SH-SY5Y (cell line): ENCODE measurements around the gene CTNND2.

Experiments
- GATA2 ChIP-seq: IDR thresholded peaks from 2 replicates; pipeline ENCODE4 v1.6.1; 2011; ENCODE audit warnings: mild to moderate bottlenecking, low read depth, low read length
- GATA3 ChIP-seq: IDR thresholded peaks from 2 replicates; pipeline ENCODE4 v1.6.1; 2011; ENCODE audit warnings: low read depth, mild to moderate bottlenecking, low read length, moderate library complexity

CTNND2 gene

DNA sequence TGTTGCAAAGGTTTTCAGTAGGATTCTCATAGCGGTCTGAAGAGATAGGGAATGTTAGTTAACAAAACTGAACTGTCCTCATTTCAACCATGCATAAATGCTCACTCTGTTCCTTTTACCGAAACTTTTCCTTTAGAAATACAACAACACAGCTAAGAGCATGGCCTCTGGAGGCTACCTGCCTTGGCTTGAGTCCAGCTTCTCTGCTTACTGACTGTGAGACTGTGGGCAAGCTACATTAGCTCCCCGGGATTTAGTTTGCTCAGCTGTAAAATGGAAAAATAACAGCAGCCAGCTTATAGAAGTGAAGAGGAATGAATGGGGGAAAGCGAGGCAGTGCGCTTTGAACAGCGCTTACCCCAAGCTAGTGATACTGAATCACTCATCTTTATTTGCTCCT is 635.4 kb downstream of the CTNND2 start:
- TF ChIP-seq GATA3 = no peak
- TF ChIP-seq GATA2 = no peak

DNA sequence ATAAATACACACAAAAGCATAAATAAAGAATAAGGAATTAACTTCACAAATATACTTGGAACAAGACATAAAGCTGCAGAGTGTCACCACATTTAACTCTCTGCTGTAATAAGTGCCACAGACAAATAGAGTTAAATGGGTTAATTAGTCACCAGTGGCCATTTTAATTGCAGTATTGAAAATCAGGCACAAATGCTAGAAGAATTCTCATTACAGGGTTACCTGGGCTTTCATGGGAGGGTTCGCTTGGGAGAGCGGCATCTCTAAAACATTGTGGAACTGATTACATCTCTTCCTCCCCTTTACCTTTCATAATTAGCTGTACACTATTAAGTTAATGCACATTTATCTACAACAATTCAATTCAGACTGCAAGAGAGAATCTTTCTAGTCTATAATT is 637.9 kb downstream of the CTNND2 start:
- TF ChIP-seq GATA3 (no peak), GATA2 (no peak)

DNA sequence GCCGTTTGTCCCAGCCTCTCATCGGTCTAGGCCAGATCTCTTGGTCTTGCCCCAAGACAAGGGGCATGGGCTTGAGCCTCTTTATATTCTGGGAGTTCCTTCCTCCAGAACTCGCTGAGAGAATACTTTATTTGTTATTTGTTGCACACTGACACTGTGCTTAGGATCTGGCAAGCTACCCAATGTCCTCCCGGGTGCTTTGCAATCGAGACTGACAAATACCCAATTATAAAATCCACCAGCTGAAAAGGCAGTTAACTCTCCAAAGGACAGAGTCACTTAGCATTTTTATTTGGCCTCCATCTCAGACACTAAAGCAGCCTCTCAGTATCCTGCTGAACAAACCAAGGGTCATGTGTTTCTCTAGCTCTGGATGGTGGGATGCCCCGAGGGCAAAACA is 643.0 kb downstream of the CTNND2 start:
- TF ChIP-seq GATA2 = no peak
- no peak for TF ChIP-seq GATA3

DNA sequence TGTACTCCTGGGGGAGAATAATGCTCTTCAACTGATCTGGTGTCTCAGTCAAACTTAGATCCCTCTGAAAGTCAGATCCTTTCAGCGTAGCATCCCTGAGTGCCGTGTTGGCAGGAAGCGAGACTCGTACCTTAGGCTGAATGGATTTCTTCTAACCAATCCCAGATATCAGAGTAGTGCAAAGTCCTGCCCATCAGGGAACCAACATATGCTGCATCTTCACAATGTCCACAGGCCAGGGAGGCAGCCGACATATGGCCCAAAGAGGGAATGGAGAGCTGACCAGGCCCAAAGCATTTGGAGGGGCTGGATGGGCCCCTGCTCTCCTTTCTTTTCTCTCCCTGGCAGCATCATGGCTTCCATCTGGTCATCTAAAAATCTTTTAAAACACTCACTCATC is 646.2 kb downstream of the CTNND2 start:
- TF ChIP-seq GATA3 (no peak), GATA2 (no peak)

DNA sequence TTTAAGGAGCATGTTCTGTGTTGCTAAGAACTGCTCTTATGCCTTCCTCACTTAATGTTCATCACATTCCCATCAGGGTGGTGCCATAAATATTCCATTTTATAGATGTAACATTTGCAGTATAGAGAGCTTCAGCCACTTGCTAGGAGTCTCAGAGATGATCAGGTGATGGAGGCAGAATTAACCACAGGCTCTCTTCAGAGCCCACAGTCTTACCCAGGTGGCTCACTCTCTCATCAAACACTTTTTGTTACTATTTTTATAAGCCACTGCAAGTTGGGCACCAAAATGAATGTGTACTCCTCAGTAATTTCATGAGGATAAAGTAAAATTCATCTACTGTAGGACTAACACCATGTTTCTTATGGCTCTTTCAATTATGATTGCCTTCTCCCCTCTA is 651.7 kb downstream of the CTNND2 start:
- TF ChIP-seq GATA3 = no peak
- TF ChIP-seq GATA2 = no peak

DNA sequence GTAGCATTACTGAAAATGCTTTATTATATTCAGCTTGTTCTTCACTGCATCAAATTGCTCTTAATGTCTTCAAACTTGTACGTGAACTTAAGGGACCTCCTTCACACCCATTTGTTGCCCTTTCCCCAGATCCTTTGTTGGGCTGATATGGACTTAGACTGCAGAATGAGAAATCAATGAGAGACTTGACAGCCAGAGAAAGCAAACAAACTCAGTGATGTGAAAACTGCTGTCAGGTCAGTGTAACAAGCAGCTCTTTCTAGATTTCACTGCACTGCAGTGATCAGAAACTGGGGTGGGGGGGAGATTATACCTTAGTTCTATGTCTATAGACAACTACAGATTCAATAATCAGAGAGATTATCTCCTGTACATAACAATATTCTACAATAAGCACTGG is 652.2 kb downstream of the CTNND2 start:
- TF ChIP-seq GATA3 (no peak), GATA2 (no peak)

DNA sequence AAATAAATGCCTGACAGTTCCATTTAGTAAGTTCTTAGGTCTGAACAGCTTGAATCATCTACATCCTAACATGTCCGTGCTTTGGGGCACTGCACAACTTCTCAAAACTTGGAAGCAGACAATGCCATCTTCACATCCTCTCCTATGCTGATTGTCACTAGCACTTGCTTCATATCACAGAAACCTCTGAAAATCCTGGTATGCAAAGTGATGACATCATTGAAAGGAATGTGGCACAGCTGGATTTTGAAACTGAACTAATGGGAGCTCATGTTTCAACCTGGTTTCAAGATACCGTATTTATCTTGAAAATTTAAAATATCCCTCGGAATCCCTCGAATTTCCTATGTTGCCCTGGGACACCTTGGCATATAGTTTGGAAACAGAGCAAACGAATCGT is 653.0 kb downstream of the CTNND2 start:
- TF ChIP-seq GATA2 (no peak), GATA3 (no peak)

DNA sequence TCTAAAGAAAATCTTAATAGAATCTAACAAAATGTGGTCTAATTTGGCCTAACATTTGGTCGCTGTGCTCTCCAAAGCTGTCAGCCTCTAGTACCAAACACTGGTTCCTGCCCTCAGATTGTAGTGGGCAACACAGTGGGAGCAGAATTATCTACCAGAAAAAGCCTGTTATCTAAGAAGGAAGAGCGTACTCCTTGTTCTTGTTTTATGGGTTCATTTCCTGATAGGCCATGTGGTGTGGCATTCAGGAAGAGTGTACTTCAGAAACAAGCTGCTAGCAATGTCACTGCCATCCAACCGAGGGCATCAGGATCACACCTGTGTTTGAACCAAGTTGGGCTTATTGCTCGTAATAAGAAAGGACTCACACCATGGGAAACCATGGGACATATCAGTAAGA is 655.3 kb downstream of the CTNND2 start:
- TF ChIP-seq GATA2 (no peak), GATA3 (no peak)

DNA sequence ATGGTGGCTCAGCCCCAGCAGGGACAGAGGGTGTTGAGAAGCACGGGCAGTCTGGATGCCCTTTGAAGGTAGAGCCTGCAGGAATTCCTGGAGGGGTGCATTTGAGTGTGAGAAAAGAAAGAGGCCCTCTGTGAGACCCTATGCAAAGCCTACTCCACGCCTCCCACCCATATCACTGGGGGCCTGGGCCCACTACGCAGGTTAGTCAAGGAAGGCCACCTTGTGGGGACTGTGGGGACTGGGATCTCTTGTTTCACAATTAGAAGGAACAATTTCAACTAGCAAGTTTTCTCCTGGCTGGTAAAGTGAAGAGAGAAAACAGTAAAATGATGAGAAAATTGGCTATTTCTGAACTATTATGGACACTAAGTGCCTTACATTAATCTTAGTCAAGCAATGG is 657.0 kb downstream of the CTNND2 start:
- no peak for TF ChIP-seq GATA3
- TF ChIP-seq GATA2 = no peak

DNA sequence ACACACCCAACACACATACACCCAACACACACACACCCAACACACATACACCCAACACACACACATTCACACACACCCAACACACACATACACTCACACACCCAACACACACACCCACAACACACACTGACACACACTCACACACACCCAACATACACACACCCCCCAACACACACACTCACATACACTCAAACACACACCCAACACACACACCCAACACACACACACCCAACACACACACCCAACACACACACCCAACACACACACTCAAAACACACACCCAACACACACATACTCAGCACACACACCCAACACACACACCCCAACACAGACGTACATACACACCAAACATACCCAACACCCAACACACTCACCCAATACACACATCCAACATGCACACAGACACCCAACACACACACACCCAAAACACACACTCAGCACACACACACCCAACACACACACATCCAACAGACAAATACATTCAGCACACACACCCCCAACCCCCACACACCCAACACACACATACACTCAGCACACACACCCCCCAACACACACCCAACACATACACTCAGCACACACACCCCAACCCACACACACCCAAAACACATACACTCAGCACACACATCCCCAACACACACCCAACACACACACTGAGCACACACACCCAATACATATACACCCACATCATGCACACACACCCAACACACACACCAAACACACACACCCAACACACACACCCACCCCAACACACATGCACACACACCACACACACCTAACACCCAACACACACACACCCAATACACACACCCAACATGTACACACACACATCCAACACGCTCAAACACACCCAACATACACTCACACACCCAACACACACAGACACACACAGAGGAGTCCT is 663.7 kb downstream of the CTNND2 start:
- TF ChIP-seq GATA2 (no peak), GATA3 (no peak)

DNA sequence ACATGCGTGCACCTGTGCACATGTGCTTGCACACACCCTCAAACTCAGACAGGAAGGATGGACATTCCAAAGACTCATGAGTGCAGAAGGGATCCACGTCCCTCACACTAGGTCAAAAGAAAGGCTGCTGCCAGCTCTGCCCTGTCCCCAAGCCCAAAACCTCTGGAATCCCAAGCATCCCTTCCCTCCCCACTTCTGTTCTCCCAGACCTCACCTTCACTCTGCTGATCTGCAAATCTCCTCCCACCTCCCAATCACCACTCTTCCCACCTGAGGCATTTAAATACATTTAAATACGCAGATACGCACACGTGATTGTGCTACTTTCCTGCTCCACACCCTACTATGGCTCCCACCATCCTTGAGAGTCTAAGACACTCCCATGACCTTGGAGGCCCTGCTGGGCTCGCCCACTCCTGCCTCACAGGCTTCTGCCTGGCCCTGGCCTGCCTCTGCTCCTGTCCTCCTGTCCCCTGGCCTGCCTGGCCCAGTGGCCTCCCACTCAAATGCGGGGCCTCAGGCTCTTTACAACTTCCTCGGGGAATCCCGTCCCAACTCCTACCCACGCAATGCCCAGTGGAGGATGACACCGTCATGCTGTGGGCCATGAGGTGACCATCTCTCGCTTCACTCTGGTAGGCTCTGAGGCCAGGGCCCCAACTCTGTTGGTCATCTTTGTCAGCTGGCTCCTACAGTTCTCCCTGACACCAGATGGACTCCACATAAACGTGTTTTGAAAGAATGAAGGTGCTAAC is 664.8 kb downstream of the CTNND2 start:
- TF ChIP-seq GATA2 (no peak), GATA3 (no peak)

DNA sequence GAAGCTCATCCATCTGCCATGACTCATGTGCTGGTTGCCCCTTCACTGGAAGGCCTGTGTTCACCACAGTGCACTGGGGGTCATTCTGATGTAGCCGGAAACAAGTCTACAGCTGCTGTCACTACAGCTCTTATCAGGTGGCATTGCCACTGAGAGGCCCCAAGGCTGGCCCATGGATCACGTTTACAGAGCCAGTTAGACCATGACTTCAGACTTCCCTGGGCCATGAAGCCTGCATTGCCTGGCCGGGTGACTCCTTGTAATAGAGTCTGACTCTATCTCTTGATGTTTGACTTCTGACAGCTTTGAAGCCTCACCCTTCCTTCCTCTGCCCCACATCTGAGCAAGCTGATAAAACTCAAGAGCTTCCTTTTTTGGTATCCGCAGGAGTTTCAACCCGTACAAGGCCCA is 669.7 kb downstream of the CTNND2 start:
- TF ChIP-seq GATA3 (no peak), GATA2 (no peak)

DNA sequence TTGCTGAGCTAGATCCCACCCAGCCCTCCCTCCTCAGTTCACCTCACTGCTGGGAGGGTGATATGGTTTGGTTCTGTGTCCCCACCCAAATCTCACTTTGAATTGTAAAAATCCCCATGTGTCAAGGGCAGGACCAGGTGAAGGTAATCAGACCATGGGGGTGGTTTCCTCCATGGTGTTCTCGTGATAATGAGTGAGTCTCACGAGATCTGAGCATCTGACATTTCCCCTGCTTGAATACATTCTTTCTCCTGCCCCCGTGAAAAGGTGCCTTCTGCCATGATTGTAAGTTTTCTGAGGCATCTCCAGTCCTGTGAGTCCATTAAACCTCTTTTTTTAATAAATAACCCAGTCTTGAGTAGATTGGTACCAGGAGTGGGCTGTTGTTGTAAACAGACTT is 673.4 kb downstream of the CTNND2 start:
- TF ChIP-seq GATA3 = no peak
- no peak for TF ChIP-seq GATA2

DNA sequence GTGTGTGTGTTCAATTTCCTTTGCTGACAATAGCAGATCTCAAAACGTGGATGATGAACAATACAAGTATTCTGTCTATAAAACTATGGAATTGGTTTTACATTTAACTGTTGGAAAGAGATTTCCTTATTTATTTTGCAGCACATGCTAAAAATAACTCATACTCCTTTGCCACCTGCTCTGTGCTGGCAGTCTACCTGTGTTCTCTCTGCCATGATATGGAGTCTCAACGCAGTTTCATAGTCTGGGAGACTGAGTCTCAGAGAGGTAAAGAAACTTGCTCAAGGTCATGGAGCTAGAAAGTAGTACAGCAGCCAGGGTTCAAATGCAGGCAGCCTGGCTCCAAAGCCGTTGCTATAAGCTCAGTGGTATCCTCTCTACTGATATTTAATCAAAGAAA is 677.2 kb downstream of the CTNND2 start:
- TF ChIP-seq GATA3 (no peak), GATA2 (no peak)
